Liver (tissue), 9 donors: Measurements from ENCODE around the gene PTPN20. TPM values are rescaled to one million over a fixed set of nuclear protein-coding genes. Genes with fewer than 3 reads are reported as not detected.

ENCODE experiments used
- DNase-seq: peaks from one replicate; pipeline ENCODE4 v3.0.0-alpha.2; 2017; ENCODE audit warnings: low spot score
- H3K27ac ChIP-seq, 2 donors: one replicate each; pipeline ENCODE4 v1.7.0; 2013; ENCODE audit warnings: inconsistent platforms in 2 of 2, low read length in 2 of 2, control low read depth in 1 of 2, low read depth in 1 of 2, mild to moderate bottlenecking in 1 of 2
- H3K27me3 ChIP-seq, 4 donors: one replicate each; pipeline versions ENCODE4 v1.6.1 to v1.7.0; 2013; ENCODE audit warnings: low read length in 3 of 4, inconsistent platforms in 1 of 4, mild to moderate bottlenecking in 1 of 4, moderate library complexity in 1 of 4; ENCODE audit not compliant: control insufficient read depth in 4 of 4, insufficient read depth in 4 of 4
- H3K36me3 ChIP-seq, 4 donors: one replicate each; pipeline versions ENCODE4 v1.6.1 to v1.7.0; 2013; ENCODE audit warnings: low read length in 3 of 4, mild to moderate bottlenecking in 3 of 4, low read depth in 1 of 4, moderate library complexity in 1 of 4; ENCODE audit not compliant: control insufficient read depth in 4 of 4, insufficient read depth in 3 of 4
- H3K4me1 ChIP-seq, 4 donors: one replicate each; pipeline versions ENCODE4 v1.6.1 to v1.7.0; 2013; ENCODE audit warnings: low read length in 3 of 4, mild to moderate bottlenecking in 3 of 4, moderate library complexity in 1 of 4; ENCODE audit not compliant: control insufficient read depth in 4 of 4, insufficient read depth in 4 of 4
- H3K4me3 ChIP-seq, 3 donors: one replicate each; pipeline versions ENCODE4 v1.6.1 to v1.7.0; 2013; ENCODE audit warnings: low read length in 3 of 3, control low read depth in 1 of 3, low read depth in 1 of 3, mild to moderate bottlenecking in 1 of 3
- H3K9ac ChIP-seq, 2 donors: one replicate each; pipeline ENCODE4 v1.7.0; 2013; ENCODE audit warnings: low read length in 2 of 2, mild to moderate bottlenecking in 2 of 2, moderate library complexity in 2 of 2, control low read depth in 1 of 2, low read depth in 1 of 2
- H3K9me3 ChIP-seq, 4 donors: one replicate each; pipeline versions ENCODE4 v1.6.1 to v1.7.0; 2013; ENCODE audit warnings: low read length in 3 of 4; ENCODE audit not compliant: control insufficient read depth in 4 of 4
- ATF3 ChIP-seq: IDR thresholded peaks from 2 replicates; pipeline ENCODE4 v1.6.1; 2016; ENCODE audit warnings: antibody characterized with exemption
- CTCF ChIP-seq: fragments of 150-350 bp; IDR thresholded peaks from 2 replicates; pipeline ENCODE4 v1.5.1; 2017; ENCODE audit warnings: improper control_type of control experiment, low read depth, low read length; ENCODE audit not compliant: missing input control
- EGR1 ChIP-seq, 2 donors: IDR thresholded peaks; 2 replicates each; pipeline ENCODE4 v1.6.1; 2016 to 2018; ENCODE audit warnings: antibody characterized with exemption in 2 of 2, low read depth in 2 of 2
- FOXA1 ChIP-seq: IDR thresholded peaks from 2 replicates; pipeline ENCODE4 v1.6.1; 2016; ENCODE audit warnings: antibody characterized with exemption
- FOXA2 ChIP-seq: IDR thresholded peaks from 2 replicates; pipeline ENCODE4 v1.6.1; 2016; ENCODE audit warnings: antibody characterized with exemption
- GABPA ChIP-seq, 2 donors: IDR thresholded peaks in 1 of 2; conservative IDR thresholded peaks in 1 of 2; 2 replicates each; pipeline ENCODE4 v1.6.1; 2016; ENCODE audit warnings: antibody characterized with exemption in 2 of 2, mild to moderate bottlenecking in 1 of 2, moderate library complexity in 1 of 2
- HNF4A ChIP-seq, 2 donors: conservative IDR thresholded peaks; 2 replicates each; pipeline ENCODE4 v1.6.1; 2016; ENCODE audit warnings: antibody characterized with exemption in 2 of 2, mild to moderate bottlenecking in 2 of 2
- JUND ChIP-seq, 2 donors: IDR thresholded peaks; 2 replicates each; pipeline ENCODE4 v1.6.1; 2016; ENCODE audit warnings: antibody characterized with exemption in 2 of 2
- MAX ChIP-seq: IDR thresholded peaks from 2 replicates; pipeline ENCODE4 v1.6.1; 2016; ENCODE audit warnings: antibody characterized with exemption
- NR2F2 ChIP-seq: IDR thresholded peaks from 2 replicates; pipeline ENCODE4 v1.6.1; 2016; ENCODE audit warnings: antibody characterized with exemption
- REST ChIP-seq: IDR thresholded peaks from 2 replicates; pipeline ENCODE4 v1.6.1; 2016; ENCODE audit warnings: antibody characterized with exemption, mild to moderate bottlenecking
- RXRA ChIP-seq, 2 donors: IDR thresholded peaks; 2 replicates each; pipeline ENCODE4 v1.6.1; 2017 to 2018; ENCODE audit warnings: antibody characterized with exemption in 2 of 2, mild to moderate bottlenecking in 1 of 2
- SP1 ChIP-seq: IDR thresholded peaks from 2 replicates; pipeline ENCODE4 v1.6.1; 2018; ENCODE audit warnings: antibody characterized with exemption, mild to moderate bottlenecking
- TAF1 ChIP-seq: conservative IDR thresholded peaks from 2 replicates; pipeline ENCODE4 v1.6.1; 2016; ENCODE audit warnings: antibody characterized with exemption, mild to moderate bottlenecking
- YY1 ChIP-seq: IDR thresholded peaks from 2 replicates; pipeline ENCODE4 v1.6.1; 2016; ENCODE audit warnings: antibody characterized with exemption, mild to moderate bottlenecking
- ZBTB33 ChIP-seq: IDR thresholded peaks from 2 replicates; pipeline ENCODE4 v1.6.1; 2016; ENCODE audit warnings: antibody characterized with exemption
- WGBS: extraction: QIAGEN DNeasy Blood & Tissue Kit; methylation state at CpG from one replicate; pipeline ENCODE4 v1.1.7; 2013; 5-methylcytosine and 5-hydroxymethylcytosine counted together
- polyA plus RNA-seq, 2 donors: library from polyadenylated mRNA; stranded (reverse) in 1 of 2; unstranded in 1 of 2; fragments of 200-250 nt in 1 of 2; fragments of >200 nt in 1 of 2; fragmentation: Nextera tagmentation in 1 of 2; extraction: Ambion mirVana in 1 of 2; gene quantifications; one replicate each; pipeline versions ENCODE4 v1.2.1 to v1.2.3, GENCODE V29; 2013 to 2015
- total RNA-seq, 2 donors: library from RNA; depleted of rRNA; stranded (reverse); fragments of >200 nt; gene quantifications; one replicate each; pipeline ENCODE4 v1.2.3, GENCODE V29; 2014
- donor health status: healthy.
- donor health status: healthy.
- donor health status: healthy.
- donor health status: healthy.
- donor health status: healthy.

Gene PTPN20
- total and polyA plus RNA-seq, 4 donors: 0.28 to 1.4 (median 0.80) TPM

- DNase-seq: no peak
- H3K9me3 ChIP-seq: no peaks in the 10 kb centered on the region
- no peak overlapping the region for H3K4me3 ChIP-seq
- no peak overlapping the region for H3K27ac ChIP-seq
- no peak overlapping the region for H3K9ac ChIP-seq
- H3K4me1 ChIP-seq: no peaks in the 10 kb centered on the region
- WGBS: 90% methylated on average over 7 of the region's 7 CpGs
- H3K27me3 ChIP-seq: no peaks in the 10 kb centered on the region
- TF ChIP-seq TAF1: no peak
- TF ChIP-seq SP1: no peak
- no peak for TF ChIP-seq YY1
- TF ChIP-seq GABPA (IDR thresholded peaks at IDR 0.05 in 1 of 2, conservative IDR thresholded peaks at IDR 0.05 in 1 of 2): no peak
- TF ChIP-seq JUND (IDR thresholded peaks at IDR 0.05): no peak
- no peak for TF ChIP-seq EGR1 (IDR thresholded peaks at IDR 0.05; ENCODE audit: low read depth in 2 of 2)
- no peaks in the 10 kb centered on the region for H3K36me3 ChIP-seq
Measured at GRCh38 chr10:47048526-47048905, 137.3 kb downstream of the PTPN20 start.

GRCh38 chr10:47049056-47049851 is 138.0 kb downstream of the PTPN20 start:
- DNase-seq: no peak
- H3K4me1 ChIP-seq: no peaks in the 10 kb centered on the region
- TF ChIP-seq FOXA1 (no peak), CTCF (no peak), JUND (IDR thresholded peaks at IDR 0.05) (no peak), NR2F2 (no peak), FOXA2 (no peak), EGR1 (IDR thresholded peaks at IDR 0.05; ENCODE audit: low read depth in 2 of 2) (no peak), GABPA (IDR thresholded peaks at IDR 0.05 in 1 of 2, conservative IDR thresholded peaks at IDR 0.05 in 1 of 2) (no peak), HNF4A (conservative IDR thresholded peaks at IDR 0.05) (no peak), REST (no peak), TAF1 (no peak), ATF3 (no peak), RXRA (IDR thresholded peaks at IDR 0.05) (no peak), MAX (no peak), ZBTB33 (no peak), SP1 (no peak), YY1 (no peak)
- no peak overlapping the region for H3K9ac ChIP-seq
- no peaks in the 10 kb centered on the region for H3K9me3 ChIP-seq
- no peak overlapping the region for H3K4me3 ChIP-seq
- H3K27me3 ChIP-seq: no peaks in the 10 kb centered on the region
- no peaks in the 10 kb centered on the region for H3K36me3 ChIP-seq
- H3K27ac ChIP-seq: no peak overlapping the region
- 87% methylated on average over 6 of the region's 6 CpGs for WGBS
